ENCODE results near the gene STAT1.
A peak's percentile ranks its signal among the peaks of the same experiment; 100 is the strongest.

STAT1 gene

GRCh38 chr2:191032588-191033429, 18.8 kb upstream of the STAT1 start:
- no peak for DNase-seq (ENCODE audit: low read depth)
- TF ChIP-seq CTCF (conservative IDR thresholded peaks at IDR 0.05; ENCODE audit: low read depth, low read length) = no peak
- no peak overlapping the region for H3K4me3 ChIP-seq (ENCODE audit: low read length)

GRCh38 chr2:191031256-191031655, 17.3 kb upstream of the STAT1 start:
- no peak for TF ChIP-seq CTCF (conservative IDR thresholded peaks at IDR 0.05; ENCODE audit: low read depth, low read length)
- DNase-seq (ENCODE audit: low read depth) = no peak
- no peak overlapping the region for H3K4me3 ChIP-seq (ENCODE audit: low read length)

GRCh38 chr2:191030521-191031154, 16.7 kb upstream of the STAT1 start:
- peak; percentile 65 for TF ChIP-seq CTCF (conservative IDR thresholded peaks at IDR 0.05; ENCODE audit: low read depth, low read length)
- no peak for DNase-seq (ENCODE audit: low read depth)
- H3K4me3 ChIP-seq (ENCODE audit: low read length) = no peak overlapping the region

GRCh38 chr2:191029280-191029950, 15.4 kb upstream of the STAT1 start:
- DNase-seq (ENCODE audit: low read depth) = no peak
- H3K4me3 ChIP-seq (ENCODE audit: low read length) = no peak overlapping the region
- no peak for TF ChIP-seq CTCF (conservative IDR thresholded peaks at IDR 0.05; ENCODE audit: low read depth, low read length)

- no peak for DNase-seq (ENCODE audit: low read depth)
- no peak for TF ChIP-seq CTCF (conservative IDR thresholded peaks at IDR 0.05; ENCODE audit: low read depth, low read length)
- H3K4me3 ChIP-seq (ENCODE audit: low read length) = no peak overlapping the region
Measured at GRCh38 chr2:191026377-191026776, 12.4 kb upstream of the STAT1 start.

GRCh38 chr2:191025135-191025534, 11.2 kb upstream of the STAT1 start:
- no peak for TF ChIP-seq CTCF (conservative IDR thresholded peaks at IDR 0.05; ENCODE audit: low read depth, low read length)
- no peak for DNase-seq (ENCODE audit: low read depth)
- H3K4me3 ChIP-seq (ENCODE audit: low read length) = no peak overlapping the region
